HFF-Myc (cell line): Measurements from ENCODE around the gene SLC13A1.

ENCODE experiments used
- DNase-seq: peaks from one replicate; pipeline ENCODE4 v3.0.0-alpha.2; 2011; ENCODE audit warnings: low read depth; ENCODE audit errors: extremely low read depth
- H3K4me3 ChIP-seq: replicated peaks from 2 replicates; pipeline ENCODE4 v1.5.1; 2011; ENCODE audit warnings: low read depth, mild to moderate bottlenecking, control low read depth, low read length
- CTCF ChIP-seq: IDR thresholded peaks from 2 replicates; pipeline ENCODE4 v1.5.1; 2012; ENCODE audit warnings: mild to moderate bottlenecking, low read depth, low read length, control low read depth; ENCODE audit errors: missing control alignments

The SLC13A1 gene

GRCh38 chr7:123211545-123211944 lies 11.8 kb upstream of the SLC13A1 start:
- no peak overlapping the region for H3K4me3 ChIP-seq
- no peak for TF ChIP-seq CTCF
- no peak for DNase-seq

GRCh38 chr7:123210986-123211385 lies 11.2 kb upstream of the SLC13A1 start:
- no peak for DNase-seq
- TF ChIP-seq CTCF: no peak
- no peak overlapping the region for H3K4me3 ChIP-seq

- no peak overlapping the region for H3K4me3 ChIP-seq
- TF ChIP-seq CTCF: no peak
- DNase-seq: no peak
Measured at GRCh38 chr7:123209786-123210185, 10.0 kb upstream of the SLC13A1 start.

GRCh38 chr7:123208793-123209192 lies 9.0 kb upstream of the SLC13A1 start:
- peak; percentile 3 for TF ChIP-seq CTCF
- no peak overlapping the region for H3K4me3 ChIP-seq
- no peak for DNase-seq

- no peak overlapping the region for H3K4me3 ChIP-seq
- TF ChIP-seq CTCF: no peak
- DNase-seq: no peak
Measured at GRCh38 chr7:123204206-123204835, 4.6 kb upstream of the SLC13A1 start.

- no peak overlapping the region for H3K4me3 ChIP-seq
- TF ChIP-seq CTCF: no peak
- no peak for DNase-seq
Measured at GRCh38 chr7:123201901-123202300, 2.1 kb upstream of the SLC13A1 start.
